COLO829 (cell line): Measurements from ENCODE around the gene SLC44A5.
"Not testable (repeated sequence)": the region's sequence is repeated elsewhere in the genome, so short reads cannot be mapped to it uniquely, and the experiment has no call there.

Experiments used
- DNase-seq: peaks from one replicate; pipeline ENCODE4 v3.0.0; 2012; ENCODE audit warnings: low spot score

Gene SLC44A5

GRCh38 chr1:75273110-75273509 is 337.8 kb downstream of the SLC44A5 start:
- DNase-seq = no peak

DNA sequence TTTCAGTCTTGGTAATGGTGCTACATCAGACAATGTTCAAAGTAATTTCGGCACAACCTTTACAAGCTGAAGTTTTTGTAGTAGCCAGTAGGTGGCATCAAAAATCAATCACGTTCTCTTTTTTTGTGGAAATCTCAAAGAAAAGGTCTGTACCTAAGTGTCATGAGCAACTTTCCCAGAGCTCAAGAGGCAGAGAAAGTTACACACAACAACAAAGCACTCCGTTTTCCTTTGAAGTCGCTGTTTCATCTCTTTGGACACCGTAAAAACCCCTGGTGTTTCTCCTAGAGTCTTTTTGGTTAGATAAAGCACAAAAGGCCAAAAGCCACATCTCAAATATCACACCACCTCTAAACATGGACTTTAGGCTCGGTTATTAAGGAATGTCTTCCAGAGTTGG is 345.1 kb downstream of the SLC44A5 start:
- peak; percentile 5 for DNase-seq

- no peak for DNase-seq
These were observed 346.8 kb downstream of the SLC44A5 start for GRCh38 chr1:75264112-75264511.

DNA sequence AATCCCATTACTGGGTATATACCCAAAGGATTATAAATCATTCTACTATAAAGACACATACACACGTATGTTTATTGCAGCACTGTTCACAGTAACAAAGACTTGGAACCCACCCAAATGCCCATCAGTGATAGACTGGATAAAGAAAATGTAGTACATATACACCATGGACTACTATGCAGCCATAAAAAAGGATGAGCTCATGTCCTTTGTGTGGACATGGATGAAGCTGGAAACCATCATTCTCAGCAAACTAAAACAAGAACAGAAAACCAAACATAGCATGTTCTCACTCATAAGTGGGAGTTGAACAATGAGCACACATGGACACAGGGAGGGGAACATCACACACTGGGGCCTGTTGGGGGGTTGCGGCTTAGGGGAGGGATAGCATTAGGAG is 347.3 kb downstream of the SLC44A5 start:
- DNase-seq = not testable (repeated sequence)

DNA sequence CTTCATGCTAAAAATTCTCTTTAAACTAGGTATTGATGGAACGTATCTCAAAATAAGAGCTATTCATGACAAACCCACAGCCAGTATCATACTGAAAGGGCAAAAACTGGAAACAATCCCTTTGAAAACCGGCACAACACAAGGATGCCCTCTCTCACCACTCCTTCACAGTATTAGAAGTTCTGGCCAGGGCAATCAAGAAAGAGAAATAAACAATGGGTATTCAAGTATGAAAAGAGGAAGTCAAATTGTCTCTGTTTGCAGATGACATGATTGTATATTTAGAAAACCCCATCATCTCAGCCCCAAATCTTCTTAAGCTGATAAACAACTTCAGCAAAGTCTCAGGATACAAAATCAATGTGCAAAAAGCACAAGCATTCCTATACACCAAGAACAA is 349.0 kb downstream of the SLC44A5 start:
- not testable (repeated sequence) for DNase-seq

GRCh38 chr1:75258351-75258750 is 352.6 kb downstream of the SLC44A5 start:
- no peak for DNase-seq

DNA sequence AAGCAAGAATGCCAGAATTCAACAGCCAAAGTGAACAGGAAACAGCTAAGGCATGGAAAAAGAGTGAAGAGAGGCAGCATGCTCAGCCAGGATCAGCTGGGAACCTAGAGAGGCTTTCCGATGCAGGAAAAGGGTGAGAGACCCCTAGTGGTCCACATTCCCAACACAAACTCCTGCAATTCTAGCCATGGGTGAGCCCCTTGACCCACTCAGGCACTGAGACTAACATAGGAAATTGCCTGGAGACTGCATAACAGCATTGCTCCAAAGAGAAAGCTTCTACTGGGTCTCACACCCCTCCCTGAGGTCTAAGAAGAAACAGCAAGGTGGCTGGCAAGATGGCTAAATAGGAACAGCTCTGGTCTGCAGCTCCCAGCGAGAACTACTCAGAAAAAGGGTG is 353.5 kb downstream of the SLC44A5 start:
- no peak for DNase-seq

DNA sequence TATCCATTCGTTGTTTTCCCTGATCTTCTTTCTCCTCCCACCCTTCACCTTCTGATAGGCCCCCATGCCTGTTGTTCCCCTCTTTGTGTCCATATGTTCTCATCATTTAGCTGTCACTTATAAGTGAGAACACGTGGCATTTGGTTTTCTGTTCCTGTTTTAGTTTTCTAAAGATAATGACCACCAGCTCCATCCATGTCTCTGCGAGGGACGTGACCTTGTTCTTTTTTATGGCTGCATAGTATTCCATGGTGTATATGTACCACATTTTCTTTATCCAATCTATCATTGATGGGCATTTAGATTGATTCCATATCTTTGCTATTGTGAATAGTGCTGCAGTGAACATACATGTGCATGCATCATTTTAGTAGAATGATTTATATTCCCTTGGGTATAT is 360.8 kb downstream of the SLC44A5 start:
- not testable (repeated sequence) for DNase-seq

- no peak for DNase-seq
These were observed 365.7 kb downstream of the SLC44A5 start for GRCh38 chr1:75245239-75245638.

GRCh38 chr1:75243124-75243523 is 367.8 kb downstream of the SLC44A5 start:
- DNase-seq = no peak

DNA sequence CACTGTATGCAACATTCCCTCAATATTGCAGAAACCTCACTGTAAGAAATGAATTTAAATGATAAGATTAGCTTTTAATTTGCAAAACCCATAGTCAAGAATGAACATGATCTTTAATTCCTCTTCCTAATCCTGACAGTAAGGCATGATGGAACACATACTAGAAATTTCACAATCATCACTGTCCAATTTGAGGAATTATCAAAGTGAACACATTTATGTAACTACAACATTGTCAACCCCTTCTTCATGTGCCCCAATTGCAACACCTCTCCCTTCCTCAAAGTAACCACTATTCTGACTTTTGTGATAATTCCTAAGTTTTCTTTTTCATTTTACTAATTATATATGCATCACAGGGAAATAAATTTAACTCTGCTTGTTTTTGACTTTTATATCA is 373.6 kb downstream of the SLC44A5 start:
- no peak for DNase-seq

- no peak for DNase-seq
These were observed 376.4 kb downstream of the SLC44A5 start for GRCh38 chr1:75234562-75234961.

- DNase-seq = peak; percentile 9
These were observed 377.5 kb downstream of the SLC44A5 start for GRCh38 chr1:75233302-75233929.

- DNase-seq = no peak
These were observed 390.8 kb downstream of the SLC44A5 start for GRCh38 chr1:75220072-75220471.

DNA sequence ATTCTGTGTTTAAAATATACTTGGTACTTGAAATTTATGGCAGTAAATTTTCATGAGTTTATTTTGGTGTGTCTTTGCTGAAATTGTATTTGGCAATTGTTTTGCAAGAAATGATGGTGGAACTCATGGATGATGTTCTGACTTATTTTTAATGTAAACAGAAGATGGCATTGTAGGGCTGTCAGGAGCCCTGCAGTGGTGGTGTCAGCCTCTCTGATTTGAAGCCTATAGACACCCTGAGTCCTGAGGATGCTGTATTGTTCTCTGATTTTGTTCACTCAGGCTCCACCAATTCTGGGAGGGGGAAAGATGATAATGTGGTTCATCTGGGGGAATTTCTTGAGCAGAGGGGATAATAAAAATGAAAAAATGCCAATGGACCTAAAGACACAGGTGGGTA is 396.9 kb downstream of the SLC44A5 start:
- no peak for DNase-seq

- DNase-seq = no peak
These were observed 399.3 kb downstream of the SLC44A5 start for GRCh38 chr1:75211648-75212047.

DNA sequence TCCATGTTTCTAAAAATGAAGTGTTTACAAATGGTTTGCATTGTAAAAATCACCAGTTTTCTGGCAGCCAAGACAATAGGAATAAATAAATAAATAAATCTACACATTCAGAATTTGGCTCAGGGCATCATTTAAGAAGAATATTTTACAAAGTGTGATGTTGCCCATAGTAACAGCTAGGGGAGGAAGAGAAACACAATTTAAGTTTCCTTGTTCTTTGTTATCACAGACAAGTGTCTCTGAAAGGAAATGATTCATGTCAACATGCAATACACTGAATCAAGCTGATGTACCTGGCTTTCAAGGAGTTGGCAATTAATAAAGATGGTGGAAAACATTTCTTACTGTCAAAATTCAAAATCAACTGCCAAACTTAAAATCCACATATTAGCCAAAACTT is 402.1 kb downstream of the SLC44A5 start:
- no peak for DNase-seq

GRCh38 chr1:75203415-75204277 is 407.3 kb downstream of the SLC44A5 start:
- DNase-seq = peak; percentile 37

GRCh38 chr1:75202751-75203150 is 408.2 kb downstream of the SLC44A5 start:
- no peak for DNase-seq

GRCh38 chr1:75198761-75199160 is 412.2 kb downstream of the SLC44A5 start:
- no peak for DNase-seq

DNA sequence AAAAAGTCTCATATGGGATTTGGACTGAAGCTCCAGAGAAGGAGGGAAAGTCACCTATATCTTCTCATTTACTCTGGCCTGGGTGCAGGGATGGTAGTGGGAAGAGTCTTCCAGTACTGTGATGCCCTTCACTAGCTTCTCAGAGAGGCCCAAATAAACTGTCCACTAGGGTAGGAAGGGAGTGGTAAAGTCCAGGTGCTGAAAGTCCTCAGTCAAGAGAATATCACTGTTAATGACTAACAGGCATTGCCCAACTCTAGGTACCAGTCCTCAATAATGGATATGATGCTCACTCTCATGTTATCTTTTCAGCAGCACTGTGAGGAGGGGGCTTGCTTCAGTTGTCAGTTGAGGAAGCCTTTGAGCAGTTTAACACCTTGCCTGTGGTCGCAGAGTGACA is 412.8 kb downstream of the SLC44A5 start:
- no peak for DNase-seq

DNA sequence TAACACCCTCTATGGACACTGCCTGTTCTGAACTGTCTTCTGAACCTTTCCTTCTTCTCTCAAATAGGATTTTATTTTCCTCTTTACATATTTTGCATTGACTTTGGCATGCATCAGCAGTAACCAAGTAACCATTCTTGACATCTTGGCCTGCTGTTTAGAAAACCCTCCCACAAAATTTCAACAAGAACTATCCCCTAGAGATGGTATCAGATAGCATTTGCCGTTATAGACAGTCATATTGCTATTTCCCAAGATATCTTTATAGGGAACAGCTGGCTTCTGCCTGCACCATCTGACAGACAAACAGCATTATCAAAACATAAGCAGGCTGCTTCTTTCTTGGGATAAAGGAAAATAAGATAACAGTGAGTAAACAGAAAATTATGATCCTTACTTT is 422.0 kb downstream of the SLC44A5 start:
- DNase-seq = no peak

DNA sequence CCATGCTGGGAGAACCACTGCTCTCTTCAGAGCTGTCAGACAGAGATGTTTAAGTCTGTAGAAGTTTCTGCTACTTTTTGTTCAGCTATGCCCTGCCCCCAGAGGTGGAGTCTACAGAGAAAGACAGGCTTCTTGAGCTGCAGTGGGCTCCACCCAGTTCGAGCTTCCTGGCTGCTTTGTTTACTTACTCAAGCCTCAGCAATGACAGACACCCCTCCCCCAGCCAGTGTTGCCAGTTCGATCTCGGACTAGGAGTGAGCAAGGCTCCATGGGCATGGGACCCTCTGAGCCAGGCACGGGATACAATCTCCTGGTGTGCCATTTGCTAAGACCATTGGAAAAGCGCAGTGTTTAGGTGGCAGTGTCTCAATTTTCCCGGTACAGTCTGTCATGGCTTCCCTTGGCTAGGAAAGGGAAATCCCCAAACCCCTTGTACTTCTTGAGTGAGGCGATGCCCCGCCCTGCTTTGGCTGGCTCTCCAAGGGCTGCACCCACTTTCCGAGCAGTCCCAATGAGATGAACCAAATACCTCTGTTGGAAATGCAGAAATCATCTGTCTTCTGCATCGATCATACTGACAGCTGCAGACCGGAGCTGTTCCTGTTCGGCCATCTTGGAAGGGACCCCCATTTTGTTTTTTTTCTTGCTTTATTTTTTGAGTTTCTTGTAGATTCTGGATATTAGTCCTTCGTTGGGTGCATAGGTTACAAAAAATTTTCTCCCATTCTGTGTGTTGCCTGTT is 429.5 kb downstream of the SLC44A5 start:
- not testable (repeated sequence) for DNase-seq
